ENCODE measurements around the gene CADPS.

Gene CADPS

GRCh38 chr3:62732183-62732904 lies 142.9 kb downstream of the CADPS start:
- no peak for DNase-seq

GRCh38 chr3:62727981-62728380 lies 147.2 kb downstream of the CADPS start:
- DNase-seq, result no peak

DNA sequence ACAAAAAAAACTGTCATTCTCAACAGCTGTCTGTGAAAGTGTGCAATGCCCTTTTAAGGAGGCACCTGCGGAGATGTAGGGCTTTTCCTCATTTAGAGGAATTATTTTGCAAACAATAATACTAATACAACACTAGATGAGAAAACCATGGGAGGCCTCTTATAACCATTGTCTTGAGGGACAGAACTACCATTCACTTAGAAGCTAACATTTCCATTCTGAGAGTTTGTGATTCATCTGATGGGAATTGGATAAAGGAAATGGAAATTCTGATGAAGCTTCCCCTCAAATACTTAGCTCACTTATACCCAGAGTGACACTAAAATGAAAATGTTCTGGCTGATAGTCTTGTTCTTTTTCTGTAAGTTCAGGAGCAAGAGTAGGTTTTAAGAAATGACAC lies 147.7 kb downstream of the CADPS start:
- no peak for DNase-seq

DNA sequence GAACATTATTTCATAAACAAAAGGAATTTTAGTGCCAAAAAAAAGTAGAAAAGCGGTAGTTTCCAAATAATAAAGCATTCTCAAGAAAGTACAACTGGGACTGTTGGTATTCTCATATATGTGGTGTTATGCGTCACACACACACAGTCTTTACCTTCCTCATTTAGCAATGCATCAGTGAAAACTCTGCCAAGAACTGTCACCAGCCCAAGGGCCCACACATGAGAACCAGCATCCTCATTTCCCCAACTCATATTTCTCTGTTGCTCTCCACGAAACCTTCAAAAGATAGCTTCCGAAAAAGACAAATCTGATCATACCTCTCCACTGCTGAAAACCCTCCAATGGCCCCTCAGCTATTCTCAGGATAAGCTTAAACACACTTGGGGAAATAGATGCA lies 150.7 kb downstream of the CADPS start:
- DNase-seq, result no peak

DNA sequence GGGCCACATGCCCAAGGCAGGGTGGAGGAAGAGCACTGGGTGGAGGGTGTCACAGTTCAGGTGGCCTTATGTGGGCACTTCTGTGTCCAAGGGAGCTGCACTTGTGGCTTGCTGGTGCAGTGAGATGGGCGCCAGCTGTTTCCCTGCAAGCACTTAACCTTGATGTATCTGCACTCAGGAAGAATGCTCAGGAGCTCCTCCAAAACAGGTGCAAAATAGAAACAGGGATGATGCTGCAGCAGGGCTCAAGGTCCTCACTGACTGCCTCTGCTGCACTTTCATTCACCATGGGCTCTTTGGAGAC lies 151.3 kb downstream of the CADPS start:
- no peak for DNase-seq

- DNase-seq, result no peak
Observed at GRCh38 chr3:62723166-62723913, 151.9 kb downstream of the CADPS start.

DNA sequence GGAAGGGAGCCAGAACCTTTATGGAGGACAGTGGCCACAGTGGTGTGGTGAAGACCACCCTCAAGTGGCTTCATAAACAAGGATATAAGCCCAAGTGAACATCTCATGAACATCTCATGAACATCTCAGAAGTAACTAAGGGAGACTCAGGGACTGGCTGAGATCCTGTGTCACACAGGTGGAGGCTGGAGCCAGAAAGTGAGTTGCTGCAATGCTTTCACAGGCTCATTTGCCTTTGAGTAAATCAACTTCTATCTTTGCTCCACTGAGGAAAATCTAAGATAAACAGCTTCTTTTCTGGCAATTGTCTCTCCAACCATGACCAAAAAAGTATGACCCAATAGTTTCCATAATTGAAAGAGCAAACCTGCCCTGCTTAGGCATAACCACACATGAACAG lies 152.9 kb downstream of the CADPS start:
- no peak for DNase-seq

GRCh38 chr3:62718515-62719320 lies 156.5 kb downstream of the CADPS start:
- no peak for DNase-seq

GRCh38 chr3:62718011-62718410 lies 157.2 kb downstream of the CADPS start:
- no peak for DNase-seq

- no peak for DNase-seq
Observed at GRCh38 chr3:62712746-62713145, 162.5 kb downstream of the CADPS start.

- DNase-seq, result no peak
Observed at GRCh38 chr3:62710751-62711150, 164.5 kb downstream of the CADPS start.

- no peak for DNase-seq
Observed at GRCh38 chr3:62708638-62709373, 166.4 kb downstream of the CADPS start.

DNA sequence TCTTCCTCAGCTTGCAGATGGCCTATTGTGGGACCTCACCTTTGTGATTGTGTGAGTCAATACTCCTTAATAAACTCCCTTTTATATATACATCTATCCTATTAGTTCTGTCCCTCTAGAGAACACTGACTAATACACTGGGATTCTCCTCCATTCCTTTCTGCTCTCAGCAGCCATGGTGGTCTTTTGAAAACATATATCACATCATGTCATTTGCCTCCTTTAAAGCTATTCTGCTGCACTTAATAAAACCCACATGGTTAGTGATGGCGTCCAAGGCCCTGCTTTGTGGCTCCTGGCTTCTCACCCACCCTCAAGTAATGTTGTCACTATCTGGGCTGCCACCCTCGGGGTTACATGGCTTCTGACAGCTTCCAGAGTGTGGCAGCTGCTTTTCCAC lies 169.5 kb downstream of the CADPS start:
- no peak for DNase-seq

DNA sequence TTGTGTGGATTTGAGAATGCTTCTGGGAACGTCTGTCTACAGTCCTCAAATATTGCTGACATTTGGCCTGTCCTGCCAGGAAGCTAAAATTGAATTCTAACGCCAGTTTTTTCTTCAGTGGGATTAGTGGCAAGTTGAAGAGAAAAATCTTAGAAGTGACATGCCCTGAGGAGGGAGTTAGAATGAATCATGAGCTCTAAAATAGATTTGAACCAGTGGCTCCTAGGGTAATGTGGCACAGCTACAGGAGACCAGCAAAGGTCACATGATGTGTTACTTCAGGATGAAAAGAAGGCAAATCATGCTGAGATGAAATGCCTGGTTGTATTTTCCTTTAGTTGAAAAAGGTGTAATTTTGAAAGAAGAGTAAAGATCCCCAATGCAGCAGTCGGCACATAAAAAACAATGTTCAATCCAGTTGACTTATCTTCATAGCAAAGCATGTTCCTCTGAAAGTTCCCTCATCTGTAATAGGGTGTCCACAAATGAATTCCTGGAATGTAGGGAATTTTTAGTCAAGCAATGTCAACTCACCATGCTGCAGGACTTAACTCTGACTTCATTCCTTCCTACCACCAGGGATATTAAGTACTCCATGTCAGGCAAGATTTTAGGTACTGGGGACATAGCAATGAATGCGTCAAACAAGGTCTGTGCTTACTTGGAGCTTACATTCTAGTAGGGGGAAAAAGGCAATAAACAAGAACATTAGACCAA lies 171.6 kb downstream of the CADPS start:
- no peak for DNase-seq

- no peak for DNase-seq
Observed at GRCh38 chr3:62700357-62700756, 174.9 kb downstream of the CADPS start.

DNA sequence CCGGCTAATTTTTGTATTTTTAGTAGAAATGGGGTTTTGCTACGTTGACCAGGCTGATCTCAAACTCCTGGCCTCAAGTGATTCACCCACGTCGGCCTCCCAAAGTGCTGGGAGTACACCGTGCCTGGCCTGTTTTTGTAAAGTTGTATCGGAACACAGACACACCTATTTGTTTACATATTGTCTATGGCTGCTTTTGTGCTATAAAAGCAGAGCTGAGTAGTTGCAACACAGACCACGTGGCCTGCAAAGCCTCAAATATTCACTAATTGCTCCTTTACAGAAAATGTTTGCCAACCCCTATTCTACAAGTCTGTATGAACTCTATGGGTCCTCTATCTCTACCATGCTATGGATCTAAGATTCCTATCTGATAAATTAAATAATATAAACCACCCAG lies 175.5 kb downstream of the CADPS start:
- DNase-seq, result no peak

- no peak for DNase-seq
Observed at GRCh38 chr3:62696011-62696410, 179.2 kb downstream of the CADPS start.

GRCh38 chr3:62688812-62689211 lies 186.4 kb downstream of the CADPS start:
- DNase-seq, result no peak

DNA sequence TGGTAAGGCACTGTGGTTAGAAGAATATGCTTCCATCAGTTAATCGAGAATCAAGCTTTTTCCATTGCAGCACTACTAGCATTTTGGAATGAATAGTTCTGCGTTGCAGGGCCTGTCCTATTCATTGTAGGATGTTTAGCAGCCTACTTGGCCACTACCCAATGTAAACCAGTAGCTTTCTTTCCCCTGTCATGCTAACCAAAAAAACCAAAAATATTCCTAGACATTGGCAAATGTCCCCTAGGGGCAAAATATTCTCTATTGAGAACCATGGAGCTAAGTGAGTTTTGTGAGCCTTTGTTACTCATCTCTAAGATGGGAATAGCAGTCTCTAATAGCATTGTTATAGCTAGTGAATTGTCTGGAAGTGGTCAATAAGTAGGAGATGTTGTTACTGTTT lies 187.2 kb downstream of the CADPS start:
- no peak for DNase-seq

DNA sequence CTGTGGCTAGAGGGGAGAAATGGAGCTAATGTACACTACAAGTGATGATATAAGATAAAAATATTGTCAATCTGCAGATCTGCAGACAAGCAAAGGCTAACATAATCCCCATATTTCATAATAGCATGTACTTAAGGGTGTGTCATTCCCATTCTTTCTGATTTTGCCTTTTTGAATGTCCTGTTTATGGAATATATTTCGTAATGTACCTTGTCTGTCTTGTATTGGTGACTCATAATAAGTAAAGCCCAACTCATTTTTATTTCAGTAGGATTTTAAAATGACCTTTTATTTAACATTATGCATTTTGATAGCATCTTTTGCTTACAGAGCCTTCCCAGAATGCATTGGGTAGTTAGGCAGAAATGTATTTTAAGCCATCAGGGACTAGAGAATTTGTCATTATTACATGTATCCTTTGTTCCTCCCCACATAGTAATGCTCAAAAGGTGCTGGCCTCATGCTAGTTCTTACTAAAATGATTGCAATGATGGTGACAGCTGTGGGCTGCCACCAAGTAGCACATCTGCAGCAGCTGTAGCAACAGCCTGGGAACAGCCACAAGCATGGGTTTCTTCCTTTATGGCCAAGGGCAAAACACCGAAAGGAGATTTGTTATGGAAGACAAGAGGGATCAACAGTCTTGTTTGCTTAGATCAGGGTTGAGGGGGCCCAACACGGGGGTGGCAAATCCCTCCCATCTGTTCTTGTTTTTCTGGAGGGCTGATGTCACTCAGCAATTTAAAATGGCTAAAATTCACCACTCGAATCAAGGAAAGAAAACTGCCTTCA lies 188.5 kb downstream of the CADPS start:
- no peak for DNase-seq

GRCh38 chr3:62682826-62683225 lies 192.4 kb downstream of the CADPS start:
- no peak for DNase-seq

- no peak for DNase-seq
Observed at GRCh38 chr3:62679988-62680387, 195.2 kb downstream of the CADPS start.

Measured in NCI-H1092 (cell line).